ENCODE data around the gene SUGCT. TPM values are rescaled to one million over a fixed set of nuclear protein-coding genes. Genes with fewer than 3 reads are reported as not detected.

The SUGCT gene
- total and polyA plus RNA-seq, 2 of the 13 experiments (the other 11 are each of a cell fraction or from before 2014, with no cell fraction given) = 10.1 to 22.2 TPM

DNA sequence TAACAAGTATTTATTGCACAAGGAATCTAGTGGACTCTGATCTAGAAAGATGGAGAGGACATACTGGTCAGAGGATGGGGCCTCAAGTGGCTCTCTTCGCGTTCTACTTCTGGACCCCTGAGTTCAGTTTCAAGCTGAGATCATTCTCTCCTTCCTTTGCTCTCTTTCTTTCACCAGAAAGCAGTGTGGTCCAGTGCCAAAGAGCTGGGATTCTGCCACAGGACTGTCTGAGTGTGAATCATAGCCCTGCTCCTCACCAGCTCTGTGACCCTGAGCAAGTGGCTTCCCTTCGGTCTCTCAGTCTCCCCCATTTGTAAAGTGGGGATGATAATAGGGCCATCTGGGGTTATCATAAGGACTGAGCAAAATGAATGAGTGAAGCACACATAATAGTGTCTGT is 715.2 kb downstream of the SUGCT start:
- in situ Hi-C loops (cut with HindIII; ENCODE audit: extremely low pct_ligation_motif_present, low pct_unique_long_range_greater_than_20kb) (no loop called here), intact Hi-C loops (cut with micrococcal nuclease; ENCODE audit: unreplicated experiment) (no loop called here)
- H2AFZ ChIP-seq (ENCODE audit: low read length) = no peak overlapping the region
- ATAC-seq = no peak
- no peaks in the 10 kb centered on the region for H3K79me2 ChIP-seq (ENCODE audit: insufficient read depth, low read length)
- no peak overlapping the region for H3K4me3 ChIP-seq (replicated peaks in 1 of 3; ENCODE audit: insufficient read depth in 1 of 3, low read depth in 2 of 3, low read length in 3 of 3)
- H3K9me3 ChIP-seq (ENCODE audit: low read length) = no peaks in the 10 kb centered on the region
- POLR2A ChIA-PET = no interaction called here
- no peak for DNase-seq (ENCODE audit: low spot score)
- 90% methylated on average over 3 of the region's 3 CpGs for WGBS (ENCODE audit: low lambda C conversion rate)
- no peaks in the 10 kb centered on the region for H3K36me3 ChIP-seq (replicated peaks in 1 of 2; ENCODE audit: control insufficient read depth in 1 of 2, insufficient read depth in 2 of 2, low read length in 2 of 2)
- TF ChIP-seq, protein P1, sequence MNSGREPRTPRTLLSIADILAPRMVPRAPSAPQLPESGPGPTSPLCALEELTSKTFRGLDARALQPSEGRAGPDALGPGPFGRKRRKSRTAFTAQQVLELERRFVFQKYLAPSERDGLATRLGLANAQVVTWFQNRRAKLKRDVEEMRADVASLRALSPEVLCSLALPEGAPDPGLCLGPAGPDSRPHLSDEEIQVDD (CRISPR knock-in tag; IDR thresholded peaks at IDR 0.05; ENCODE audit: borderline replicate concordance) = no peak
- TF ChIP-seq ZFP62 (CRISPR knock-in tag; IDR thresholded peaks at IDR 0.05) = no peak
- no peaks in the 10 kb centered on the region for H4K20me1 ChIP-seq (ENCODE audit: insufficient read depth, low read length)
- no peaks in the 10 kb centered on the region for H3K27me3 ChIP-seq (ENCODE audit: control insufficient read depth in 1 of 2, insufficient read depth in 2 of 2, low read length in 2 of 2)
- no peak overlapping the region for H3K27ac ChIP-seq (ENCODE audit: extremely low read length, insufficient read depth, low read length)
- H3K4me1 ChIP-seq (ENCODE audit: insufficient read depth, low read length) = no peaks in the 10 kb centered on the region
- no TSS peak for BruUV-seq (replicated peaks)
- no peak overlapping the region for H3K9ac ChIP-seq (ENCODE audit: insufficient read depth, low read depth, low read length)
- CTCF ChIA-PET (ENCODE audit: low intra/inter-chr PET ratio, low total read pairs) = no interaction called here
- H3K4me2 ChIP-seq (ENCODE audit: low read depth, low read length) = no peak overlapping the region
- FAIRE-seq = no peak

DNA sequence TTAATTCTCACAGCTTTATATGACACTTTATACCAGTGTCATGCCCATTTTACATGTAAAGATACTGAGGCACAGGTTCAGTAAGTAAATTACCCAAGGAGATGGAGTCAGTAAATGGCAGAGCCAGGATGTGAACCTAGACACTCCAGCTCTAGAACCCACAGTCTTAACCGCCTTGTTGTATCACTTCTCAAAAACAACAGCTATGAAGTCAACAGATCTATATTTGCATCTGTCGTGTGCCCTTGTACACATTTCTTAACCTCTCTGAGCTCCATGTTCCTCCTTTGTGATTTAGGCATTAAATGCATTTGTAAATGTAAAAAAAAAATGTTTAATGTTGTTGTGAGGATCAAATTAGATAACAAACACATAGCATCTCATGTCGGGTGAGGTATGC is 716.2 kb downstream of the SUGCT start:
- H3K4me2 ChIP-seq (ENCODE audit: low read depth, low read length) = no peak overlapping the region
- ATAC-seq (no peak), FAIRE-seq (no peak), DNase-seq (ENCODE audit: low spot score) (no peak)
- H3K27ac ChIP-seq (ENCODE audit: extremely low read length, insufficient read depth, low read length) = no peak overlapping the region
- intact Hi-C loops (cut with micrococcal nuclease; ENCODE audit: unreplicated experiment) = no loop called here
- no peaks in the 10 kb centered on the region for H3K27me3 ChIP-seq (ENCODE audit: control insufficient read depth in 1 of 2, insufficient read depth in 2 of 2, low read length in 2 of 2)
- in situ Hi-C loops (cut with HindIII; ENCODE audit: extremely low pct_ligation_motif_present, low pct_unique_long_range_greater_than_20kb) = no loop called here
- no peaks in the 10 kb centered on the region for H3K4me1 ChIP-seq (ENCODE audit: insufficient read depth, low read length)
- ChIA-PET POLR2A (no interaction called here), CTCF (ENCODE audit: low intra/inter-chr PET ratio, low total read pairs) (no interaction called here)
- BruUV-seq (replicated peaks) = no TSS peak
- H4K20me1 ChIP-seq (ENCODE audit: insufficient read depth, low read length) = no peaks in the 10 kb centered on the region
- H3K4me3 ChIP-seq (replicated peaks in 1 of 3; ENCODE audit: insufficient read depth in 1 of 3, low read depth in 2 of 3, low read length in 3 of 3) = no peak overlapping the region
- WGBS (ENCODE audit: low lambda C conversion rate) = 86% methylated on average over 3 of the region's 3 CpGs
- TF ChIP-seq ZNF549 (CRISPR knock-in tag; IDR thresholded peaks at IDR 0.05) = no peak
- TF ChIP-seq ZNF775 (CRISPR knock-in tag; IDR thresholded peaks at IDR 0.05; ENCODE audit: borderline replicate concordance) = no peak
- TF ChIP-seq SCMH1 (CRISPR knock-in tag; IDR thresholded peaks at IDR 0.05; ENCODE audit: borderline replicate concordance) = no peak
- TF ChIP-seq, protein P2, sequence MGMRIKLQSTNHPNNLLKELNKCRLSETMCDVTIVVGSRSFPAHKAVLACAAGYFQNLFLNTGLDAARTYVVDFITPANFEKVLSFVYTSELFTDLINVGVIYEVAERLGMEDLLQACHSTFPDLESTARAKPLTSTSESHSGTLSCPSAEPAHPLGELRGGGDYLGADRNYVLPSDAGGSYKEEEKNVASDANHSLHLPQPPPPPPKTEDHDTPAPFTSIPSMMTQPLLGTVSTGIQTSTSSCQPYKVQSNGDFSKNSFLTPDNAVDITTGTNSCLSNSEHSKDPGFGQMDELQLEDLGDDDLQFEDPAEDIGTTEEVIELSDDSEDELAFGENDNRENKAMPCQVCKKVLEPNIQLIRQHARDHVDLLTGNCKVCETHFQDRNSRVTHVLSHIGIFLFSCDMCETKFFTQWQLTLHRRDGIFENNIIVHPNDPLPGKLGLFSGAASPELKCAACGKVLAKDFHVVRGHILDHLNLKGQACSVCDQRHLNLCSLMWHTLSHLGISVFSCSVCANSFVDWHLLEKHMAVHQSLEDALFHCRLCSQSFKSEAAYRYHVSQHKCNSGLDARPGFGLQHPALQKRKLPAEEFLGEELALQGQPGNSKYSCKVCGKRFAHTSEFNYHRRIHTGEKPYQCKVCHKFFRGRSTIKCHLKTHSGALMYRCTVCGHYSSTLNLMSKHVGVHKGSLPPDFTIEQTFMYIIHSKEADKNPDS (CRISPR knock-in tag; IDR thresholded peaks at IDR 0.05) = no peak
- TF ChIP-seq ZFY (CRISPR knock-in tag; IDR thresholded peaks at IDR 0.05) = no peak
- TF ChIP-seq ATM (IDR thresholded peaks at IDR 0.05; ENCODE audit: borderline replicate concordance) = no peak
- no peaks in the 10 kb centered on the region for H3K9me3 ChIP-seq (ENCODE audit: low read length)
- no peaks in the 10 kb centered on the region for H3K79me2 ChIP-seq (ENCODE audit: insufficient read depth, low read length)
- H2AFZ ChIP-seq (ENCODE audit: low read length) = no peak overlapping the region
- no peaks in the 10 kb centered on the region for H3K36me3 ChIP-seq (replicated peaks in 1 of 2; ENCODE audit: control insufficient read depth in 1 of 2, insufficient read depth in 2 of 2, low read length in 2 of 2)
- no peak overlapping the region for H3K9ac ChIP-seq (ENCODE audit: insufficient read depth, low read depth, low read length)
